Ishikawa (cell line): ENCODE data around the gene STX8.

Source experiments
- CEBPB ChIP-seq: IDR thresholded peaks from 2 replicates; pipeline ENCODE4 v1.6.1; 2012
- CREB1 ChIP-seq: IDR thresholded peaks from 2 replicates; pipeline ENCODE4 v1.6.1; 2012; ENCODE audit warnings: low read depth
- EGR1 ChIP-seq: IDR thresholded peaks from 2 replicates; pipeline ENCODE4 v1.6.1; 2012
- EP300 ChIP-seq: IDR thresholded peaks from 2 replicates; pipeline ENCODE4 v1.6.1; 2012; ENCODE audit warnings: borderline replicate concordance
- FOXM1 ChIP-seq: IDR thresholded peaks from 2 replicates; pipeline ENCODE4 v1.6.1; 2012; ENCODE audit warnings: low read depth, borderline replicate concordance
- MAX ChIP-seq: IDR thresholded peaks from 2 replicates; pipeline ENCODE4 v1.6.1; 2012
- NFIC ChIP-seq: IDR thresholded peaks from 2 replicates; pipeline ENCODE4 v1.6.1; 2012
- RAD21 ChIP-seq: IDR thresholded peaks from 2 replicates; pipeline ENCODE4 v1.6.1; 2012; ENCODE audit warnings: low read depth
- REST ChIP-seq: IDR thresholded peaks from 2 replicates; pipeline ENCODE4 v1.6.1; 2012; ENCODE audit warnings: low read depth, mild to moderate bottlenecking
- TAF1 ChIP-seq: IDR thresholded peaks from 2 replicates; pipeline ENCODE4 v1.6.1; 2012; ENCODE audit warnings: low read depth, mild to moderate bottlenecking
- TCF12 ChIP-seq: IDR thresholded peaks from 2 replicates; pipeline ENCODE4 v1.6.1; 2012; ENCODE audit warnings: low read depth
- TEAD4 ChIP-seq: IDR thresholded peaks from 2 replicates; pipeline ENCODE4 v1.6.1; 2012
- USF1 ChIP-seq: IDR thresholded peaks from 2 replicates; pipeline ENCODE4 v1.6.1; 2012
- YY1 ChIP-seq: IDR thresholded peaks from 2 replicates; pipeline ENCODE4 v1.6.1; 2012; ENCODE audit warnings: low read depth
- ZBTB7A ChIP-seq: IDR thresholded peaks from 2 replicates; pipeline ENCODE4 v1.6.1; 2012; ENCODE audit warnings: low read depth

The STX8 gene

GRCh38 chr17:9468532-9468931 lies 107.1 kb downstream of the STX8 start:
- no peak for TF ChIP-seq CEBPB
- no peak for TF ChIP-seq REST
- TF ChIP-seq MAX = no peak
- TF ChIP-seq EP300 = no peak
- no peak for TF ChIP-seq ZBTB7A
- TF ChIP-seq YY1 = no peak
- TF ChIP-seq FOXM1 = no peak
- no peak for TF ChIP-seq TCF12
- TF ChIP-seq TAF1 = no peak
- no peak for TF ChIP-seq RAD21
- no peak for TF ChIP-seq TEAD4
- TF ChIP-seq USF1 = no peak
- TF ChIP-seq EGR1 = no peak
- no peak for TF ChIP-seq NFIC

GRCh38 chr17:9467518-9467917 lies 108.1 kb downstream of the STX8 start:
- TF ChIP-seq RAD21 = 0 out of 2 replicates have a peak, but pooled peaks have one; percentile 3
- TF ChIP-seq CREB1 = no peak

GRCh38 chr17:9465210-9465921 lies 110.3 kb downstream of the STX8 start:
- TF ChIP-seq YY1 (no peak), EGR1 (no peak), TEAD4 (no peak), EP300 (no peak), NFIC (no peak), CEBPB (no peak), MAX (no peak), RAD21 (no peak), USF1 (no peak), TAF1 (no peak), REST (no peak), ZBTB7A (no peak), CREB1 (no peak), FOXM1 (no peak), TCF12 (no peak)

- TF ChIP-seq RAD21 = no peak
Measured at GRCh38 chr17:9457005-9457404, 118.6 kb downstream of the STX8 start.

- no peak for TF ChIP-seq TAF1
- no peak for TF ChIP-seq CEBPB
- no peak for TF ChIP-seq EGR1
- no peak for TF ChIP-seq EP300
- no peak for TF ChIP-seq TEAD4
- no peak for TF ChIP-seq TCF12
- TF ChIP-seq NFIC = no peak
- TF ChIP-seq CREB1 = no peak
- TF ChIP-seq FOXM1 = no peak
- TF ChIP-seq USF1 = no peak
- TF ChIP-seq YY1 = no peak
- no peak for TF ChIP-seq ZBTB7A
- no peak for TF ChIP-seq REST
- TF ChIP-seq MAX = no peak
- TF ChIP-seq RAD21 = no peak
Measured at GRCh38 chr17:9456330-9456729, 119.3 kb downstream of the STX8 start.
